ENCODE data around the gene MMAA.
"Not testable (repeated sequence)": the region's sequence is repeated elsewhere in the genome, so short reads cannot be mapped to it uniquely, and the experiment has no call there.

GRCh38 chr4:145574546-145574945, 44.6 kb upstream of the MMAA start:
- not testable (repeated sequence) for TF ChIP-seq MAZ (IDR thresholded peaks at IDR 0.05; ENCODE audit: borderline replicate concordance, low read depth, low read length); CTCF (IDR thresholded peaks at IDR 0.05); RNF2 (IDR thresholded peaks at IDR 0.05; ENCODE audit: borderline replicate concordance, low read depth); PBX3 (IDR thresholded peaks at IDR 0.05); MAFK (IDR thresholded peaks at IDR 0.05; ENCODE audit: partially characterized antibody); SREBF2 (IDR thresholded peaks at IDR 0.05); RAD21 (conservative IDR thresholded peaks at IDR 0.05 in 1 of 2, IDR thresholded peaks at IDR 0.05 in 1 of 2); SMC3 (IDR thresholded peaks at IDR 0.05); ZNF302 (CRISPR knock-in tag; IDR thresholded peaks at IDR 0.05); RCOR1 (IDR thresholded peaks at IDR 0.05; ENCODE audit: low read depth, low read length); MYC (IDR thresholded peaks at IDR 0.05; ENCODE audit: borderline replicate concordance, low read length); KDM1A (IDR thresholded peaks at IDR 0.05; ENCODE audit: low read depth); CEBPB (IDR thresholded peaks at IDR 0.05); USF2 (IDR thresholded peaks at IDR 0.05)

Data from A549 (cell line).